Measurements from ENCODE around the gene DLK1. TPM values are rescaled to one million over a fixed set of nuclear protein-coding genes. Genes with fewer than 3 reads are reported as not detected.

DLK1 gene
- total RNA-seq, 1 experiment from 2014 or later, result not detected

- DNase-seq (ENCODE audit: low read depth), result no peak
Observed at GRCh38 chr14:100693877-100694578, 32.7 kb upstream of the DLK1 start.

GRCh38 chr14:100694579-100695422 is 31.9 kb upstream of the DLK1 start:
- DNase-seq (ENCODE audit: low read depth), result peak; percentile 28

- no peak for DNase-seq (ENCODE audit: low read depth)
Observed at GRCh38 chr14:100695423-100695738, 31.3 kb upstream of the DLK1 start.

- no peak for DNase-seq (ENCODE audit: low read depth)
Observed at GRCh38 chr14:100696008-100696407, 30.7 kb upstream of the DLK1 start.

- no peak for DNase-seq (ENCODE audit: low read depth)
Observed at GRCh38 chr14:100696590-100696989, 30.1 kb upstream of the DLK1 start.

GRCh38 chr14:100698066-100698465 is 28.6 kb upstream of the DLK1 start:
- no peak for DNase-seq (ENCODE audit: low read depth)

GRCh38 chr14:100698666-100699448 is 27.8 kb upstream of the DLK1 start:
- no peak for DNase-seq (ENCODE audit: low read depth)

- no peak for DNase-seq (ENCODE audit: low read depth)
Observed at GRCh38 chr14:100701314-100701713, 25.4 kb upstream of the DLK1 start.

- DNase-seq (ENCODE audit: low read depth), result no peak
Observed at GRCh38 chr14:100702590-100702989, 24.1 kb upstream of the DLK1 start.

- no peak for DNase-seq (ENCODE audit: low read depth)
Observed at GRCh38 chr14:100703386-100704220, 23.1 kb upstream of the DLK1 start.

GRCh38 chr14:100706200-100706599 is 20.5 kb upstream of the DLK1 start:
- no peak for DNase-seq (ENCODE audit: low read depth)

- DNase-seq (ENCODE audit: low read depth), result no peak
Observed at GRCh38 chr14:100706860-100707259, 19.8 kb upstream of the DLK1 start.

GRCh38 chr14:100708425-100709288 is 18.0 kb upstream of the DLK1 start:
- DNase-seq (ENCODE audit: low read depth), result peak; percentile 11

- DNase-seq (ENCODE audit: low read depth), result no peak
Observed at GRCh38 chr14:100709289-100710284, 17.1 kb upstream of the DLK1 start.

- DNase-seq (ENCODE audit: low read depth), result no peak
Observed at GRCh38 chr14:100710391-100710790, 16.3 kb upstream of the DLK1 start.

- no peak for DNase-seq (ENCODE audit: low read depth)
Observed at GRCh38 chr14:100710826-100711462, 15.7 kb upstream of the DLK1 start.

- DNase-seq (ENCODE audit: low read depth), result no peak
Observed at GRCh38 chr14:100711493-100711892, 15.2 kb upstream of the DLK1 start.

GRCh38 chr14:100712490-100712889 is 14.2 kb upstream of the DLK1 start:
- no peak for DNase-seq (ENCODE audit: low read depth)

GRCh38 chr14:100713705-100714104 is 13.0 kb upstream of the DLK1 start:
- DNase-seq (ENCODE audit: low read depth), result no peak
